GM12801 (cell line): ENCODE results near the gene THAP11.

ENCODE experiments used
- CTCF ChIP-seq: IDR thresholded peaks from one replicate; pipeline ENCODE4 v1.5.1; 2011; ENCODE audit warnings: control low read depth; ENCODE audit not compliant: insufficient read length; ENCODE audit errors: extremely low read depth

The THAP11 gene

DNA sequence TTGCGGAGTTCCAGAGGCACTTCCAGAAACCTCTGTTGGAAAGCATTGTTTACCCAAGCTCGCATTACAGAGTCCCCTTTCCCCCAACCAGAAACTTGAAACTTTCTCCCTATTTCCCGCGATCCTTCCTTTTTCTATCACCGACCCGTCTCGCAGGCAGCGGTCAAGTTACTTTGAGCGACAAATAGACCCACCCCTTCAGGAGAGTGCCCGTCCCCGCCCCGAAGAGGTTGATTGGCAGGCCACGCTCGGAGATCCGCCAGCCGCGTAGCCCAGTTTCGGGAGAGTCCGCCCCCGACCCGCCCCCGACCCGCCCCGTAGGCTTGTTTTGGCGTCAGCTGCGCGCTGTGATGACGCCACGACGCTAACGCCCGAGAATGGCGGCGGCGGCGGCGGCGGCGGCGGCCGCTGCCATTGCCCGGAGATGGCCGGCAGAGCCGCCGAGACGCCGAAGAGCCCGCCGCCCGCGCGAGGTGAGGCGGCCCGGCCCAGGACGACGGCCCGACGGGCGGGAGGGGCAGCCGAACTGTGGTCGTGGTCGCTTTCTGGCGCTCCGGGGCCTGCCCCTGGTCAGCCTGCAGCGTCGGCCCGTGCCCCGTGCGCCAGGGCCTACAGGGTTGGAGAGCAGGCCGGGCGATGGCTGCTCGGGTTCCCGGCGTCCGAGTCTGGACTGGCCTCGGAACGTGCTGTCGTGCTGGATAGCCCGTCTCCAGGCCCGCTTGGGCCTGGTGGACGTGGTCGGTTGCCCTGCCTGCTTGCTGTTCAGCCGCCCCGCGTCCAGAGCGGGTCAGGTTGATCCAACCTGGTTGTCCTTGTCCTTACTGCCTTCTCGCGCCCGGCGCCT is 51.0 kb downstream of the THAP11 start, which contains the start of gene PSKH1:
PSKH1 (plus strand) TSS at position 356 of the 844 bp plus-strand sequence. CDS start 15,496 bp downstream, outside the sequence.
- no peak for TF ChIP-seq CTCF
